ENCODE data around the gene THAP12. TPM values are rescaled to one million over a fixed set of nuclear protein-coding genes. Genes with fewer than 3 reads are reported as not detected.

Gene THAP12
- total and polyA plus RNA-seq, 2 donors from 2014 or later, result 19.5 to 39.3 TPM

- no peak for TF ChIP-seq CTCF (IDR thresholded peaks at IDR 0.05; ENCODE audit: borderline replicate concordance, extremely low read depth, insufficient read depth)
- H3K4me3 ChIP-seq (ENCODE audit: low read length in 3 of 3), result no peak overlapping the region
- H3K9ac ChIP-seq (ENCODE audit: low read length in 3 of 3), result no peak overlapping the region
- no peaks in the 10 kb centered on the region for H3K9me3 ChIP-seq (ENCODE audit: control insufficient read depth in 2 of 3, insufficient read depth in 1 of 3, low read length in 3 of 3)
- no peaks in the 10 kb centered on the region for H3K27me3 ChIP-seq (ENCODE audit: control insufficient read depth, insufficient read depth, low read length)
- DNase-seq (no peak), FAIRE-seq (no peak)
- H3K36me3 ChIP-seq (ENCODE audit: control insufficient read depth in 2 of 3, insufficient read depth in 3 of 3, low read length in 3 of 3), result no peaks in the 10 kb centered on the region
- peaks cover 0 to 6% (median 3%) of the 10 kb centered on the region in 3 donors for H3K4me1 ChIP-seq (ENCODE audit: control insufficient read depth in 2 of 3, insufficient read depth in 2 of 3, low read depth in 1 of 3, low read length in 3 of 3)
- intact Hi-C loops (cut with DNase I), result no loop called here
- no peak overlapping the region for H3K27ac ChIP-seq (ENCODE audit: low read depth in 2 of 2, low read length in 2 of 2)
Observed at GRCh38 chr11:76392870-76393269, 11.9 kb upstream of the THAP12 start.

GRCh38 chr11:76391811-76392475 lies 11.0 kb upstream of the THAP12 start:
- intact Hi-C loops (cut with DNase I), result no loop called here
- peak overlapping the region in 1 of 2 donors; percentile 9 for H3K27ac ChIP-seq (ENCODE audit: low read depth in 2 of 2, low read length in 2 of 2)
- no peak for FAIRE-seq

GRCh38 chr11:76391021-76391420 lies 10.1 kb upstream of the THAP12 start:
- TF ChIP-seq CTCF (IDR thresholded peaks at IDR 0.05; ENCODE audit: borderline replicate concordance, extremely low read depth, insufficient read depth), result no peak
- Histone ChIP-seq H3K4me1 (ENCODE audit: control insufficient read depth in 2 of 3, insufficient read depth in 2 of 3, low read depth in 1 of 3, low read length in 3 of 3) (peaks cover 0 to 6% (median 3%) of the 10 kb centered on the region in 3 donors), H3K4me3 (ENCODE audit: low read length in 3 of 3) (no peak overlapping the region), H3K27ac (ENCODE audit: low read depth in 2 of 2, low read length in 2 of 2) (no peak overlapping the region), H3K36me3 (ENCODE audit: control insufficient read depth in 2 of 3, insufficient read depth in 3 of 3, low read length in 3 of 3) (no peaks in the 10 kb centered on the region), H3K9ac (ENCODE audit: low read length in 3 of 3) (no peak overlapping the region), H3K9me3 (ENCODE audit: control insufficient read depth in 2 of 3, insufficient read depth in 1 of 3, low read length in 3 of 3) (no peaks in the 10 kb centered on the region), H3K27me3 (ENCODE audit: control insufficient read depth, insufficient read depth, low read length) (no peaks in the 10 kb centered on the region)
- no peak for FAIRE-seq
- DNase-seq, result no peak
- intact Hi-C loops (cut with DNase I), result no loop called here

More at GRCh38 chr11:76391811-76392475, 11.0 kb upstream of the THAP12 start:
- H3K9me3 ChIP-seq (ENCODE audit: control insufficient read depth in 2 of 3, insufficient read depth in 1 of 3, low read length in 3 of 3), result no peaks in the 10 kb centered on the region
- no peaks in the 10 kb centered on the region for H3K27me3 ChIP-seq (ENCODE audit: control insufficient read depth, insufficient read depth, low read length)
- no peak for TF ChIP-seq CTCF (IDR thresholded peaks at IDR 0.05; ENCODE audit: borderline replicate concordance, extremely low read depth, insufficient read depth)
- H3K4me1 ChIP-seq (ENCODE audit: control insufficient read depth in 2 of 3, insufficient read depth in 2 of 3, low read depth in 1 of 3, low read length in 3 of 3), result peaks cover 0 to 6% (median 3%) of the 10 kb centered on the region in 3 donors
- no peaks in the 10 kb centered on the region for H3K36me3 ChIP-seq (ENCODE audit: control insufficient read depth in 2 of 3, insufficient read depth in 3 of 3, low read length in 3 of 3)
- H3K9ac ChIP-seq (ENCODE audit: low read length in 3 of 3), result no peak overlapping the region
- peak overlapping the region in 1 of 3 donors; percentile 31 for H3K4me3 ChIP-seq (ENCODE audit: low read length in 3 of 3)
- no peak for DNase-seq

All from kidney (tissue), 14 donors.